HepG2 (cell line): ENCODE measurements around the gene NRN1L. TPM values are rescaled to one million over a fixed set of nuclear protein-coding genes. Genes with fewer than 3 reads are reported as not detected.
A peak's percentile ranks its signal among the peaks of the same experiment; 100 is the strongest.

Experiments used
- ATAC-seq: fragments of 200-7000 bp; cut with Tn5 transposase; 3 replicates; pipeline ENCODE4 v1.9.1; 2020; ENCODE audit warnings: mild to moderate bottlenecking, moderate library complexity
- BruUV-seq: library from RNA; stranded (reverse); fragments of 400-500 nt; replicated peaks from 2 replicates; lab custom pipeline; 2021; lab: Mats Ljungman, UMichigan
- CTCF ChIA-PET: fragments of 300-600 bp; formaldehyde crosslinking; extraction: SDS; loops from one replicate; lab custom pipeline; 2021; ENCODE audit warnings: low total read pairs, inconsistent platforms, low intra/inter-chr PET ratio; lab: Yijun Ruan, JAX
- POLR2A ChIA-PET: fragments of 350-600 bp; sonication (Branson Sonifier 250); formaldehyde crosslinking; loops from one replicate; lab custom pipeline; 2020; ENCODE audit warnings: antibody characterized with exemption, inconsistent platforms; lab: Yijun Ruan, JAX
- DNase-seq: peaks from one replicate; pipeline ENCODE4 v3.0.0-alpha.2; 2015; ENCODE audit warnings: low spot score
- FAIRE-seq: peaks from 3 replicates; lab custom pipeline; 2011; peaks lifted over from hg19 to GRCh38; lab: Jason Lieb, UNC
- H2AFZ ChIP-seq: one replicate; pipeline ENCODE4 v1.6.1; 2011; ENCODE audit warnings: low read length, inconsistent platforms
- H3K27ac ChIP-seq: fragments of 300-600 bp; 3 replicates; pipeline ENCODE4 v1.8.0; 2011; ENCODE audit warnings: mixed run types, mild to moderate bottlenecking, mixed read lengths, low read length, inconsistent platforms; ENCODE audit not compliant: insufficient read depth; ENCODE audit errors: extremely low read length
- H3K27me3 ChIP-seq, 2 experiments: fragments of 200-600 bp in 1 of 2; 2 replicates in 1 of 2; 3 replicates in 1 of 2; pipeline versions ENCODE4 v1.6.0 to v1.8.0; 2011; ENCODE audit warnings: low read length in 2 of 2, mild to moderate bottlenecking in 2 of 2, moderate library complexity in 2 of 2, inconsistent platforms in 1 of 2; ENCODE audit not compliant: insufficient read depth in 2 of 2, control insufficient read depth in 1 of 2
- H3K36me3 ChIP-seq, 2 experiments: fragments of 200-600 bp in 1 of 2; replicated peaks in 1 of 2; 2 replicates in 1 of 2; 3 replicates in 1 of 2; pipeline versions ENCODE4 v1.5.1 to v1.8.0; 2011; ENCODE audit warnings: low read length in 2 of 2, inconsistent platforms in 1 of 2; ENCODE audit not compliant: insufficient read depth in 2 of 2, control insufficient read depth in 1 of 2
- H3K4me1 ChIP-seq: 2 replicates; pipeline ENCODE4 v1.5.1; 2012; ENCODE audit warnings: low read length, inconsistent platforms; ENCODE audit not compliant: insufficient read depth
- H3K4me2 ChIP-seq: 2 replicates; pipeline ENCODE4 v1.6.0; 2011; ENCODE audit warnings: low read depth, low read length, inconsistent platforms
- H3K4me3 ChIP-seq, 3 experiments: fragments of 200-600 bp in 1 of 3; sonication (generic), shearing (Covaris generic) in 1 of 3; replicated peaks in 1 of 3; 2 replicates each; pipeline ENCODE4 v1.5.1; 2011 to 2016; ENCODE audit warnings: low read length in 3 of 3, inconsistent platforms in 2 of 3, low read depth in 2 of 3, mild to moderate bottlenecking in 2 of 3, control low read depth in 1 of 3, mixed read lengths in 1 of 3; ENCODE audit not compliant: insufficient read depth in 1 of 3
- H3K79me2 ChIP-seq: one replicate; pipeline ENCODE4 v1.6.1; 2011; ENCODE audit warnings: low read length, inconsistent platforms; ENCODE audit not compliant: insufficient read depth
- H3K9ac ChIP-seq: 2 replicates; pipeline ENCODE4 v1.6.0; 2011; ENCODE audit warnings: mild to moderate bottlenecking, low read depth, low read length, inconsistent platforms; ENCODE audit not compliant: insufficient read depth
- H3K9me3 ChIP-seq: 2 replicates; pipeline ENCODE4 v1.5.1; 2012; ENCODE audit warnings: mild to moderate bottlenecking, low read length
- H4K20me1 ChIP-seq: 2 replicates; pipeline ENCODE4 v1.6.0; 2011; ENCODE audit warnings: inconsistent platforms, mild to moderate bottlenecking, low read length, moderate library complexity; ENCODE audit not compliant: insufficient read depth
- CAMTA2 ChIP-seq: sonication (generic); formaldehyde crosslinking; IDR thresholded peaks from 2 replicates; pipeline ENCODE4 v1.4.0; 2020; ENCODE audit warnings: mild to moderate bottlenecking, missing genetic modification reagents, borderline replicate concordance
- CBFB ChIP-seq: sonication (generic); formaldehyde crosslinking; IDR thresholded peaks from 2 replicates; pipeline ENCODE4 v1.4.0; 2020; ENCODE audit warnings: missing genetic modification reagents
- FOXO4 ChIP-seq: sonication (generic); formaldehyde crosslinking; conservative IDR thresholded peaks from 2 replicates; pipeline ENCODE4 v1.8.1; 2023; ENCODE audit warnings: missing genetic modification reagents
- HOXA7 ChIP-seq: sonication (generic); formaldehyde crosslinking; IDR thresholded peaks from 2 replicates; pipeline ENCODE4 v1.8.1; 2022; ENCODE audit warnings: mild to moderate bottlenecking, missing genetic modification reagents, moderate library complexity
- HOXD1 ChIP-seq: sonication (generic); formaldehyde crosslinking; IDR thresholded peaks from 2 replicates; pipeline ENCODE4 v1.5.0; 2020; ENCODE audit warnings: missing genetic modification reagents
- POLR2AphosphoS5 ChIP-seq: IDR thresholded peaks from 2 replicates; pipeline ENCODE4 v1.6.1; 2012; ENCODE audit warnings: low read depth, low read length
- PPARG ChIP-seq: conservative IDR thresholded peaks from 2 replicates; pipeline ENCODE4 v1.6.1; 2016; ENCODE audit warnings: missing biosample characterization, missing genetic modification reagents
- SCMH1 ChIP-seq: sonication (generic); formaldehyde crosslinking; IDR thresholded peaks from 2 replicates; pipeline ENCODE4 v1.9.0; 2021; ENCODE audit warnings: missing genetic modification reagents, mild to moderate bottlenecking, borderline replicate concordance
- SP5 ChIP-seq: IDR thresholded peaks from 2 replicates; pipeline ENCODE4 v1.6.1; 2016; ENCODE audit warnings: low read depth, borderline replicate concordance
- ZBTB10 ChIP-seq: sonication (generic); formaldehyde crosslinking; IDR thresholded peaks from 2 replicates; pipeline ENCODE4 v1.4.0; 2020; ENCODE audit warnings: missing genetic modification reagents, borderline replicate concordance
- ZBTB33 ChIP-seq: sonication (generic); formaldehyde crosslinking; IDR thresholded peaks from 2 replicates; pipeline ENCODE4 v1.4.0; 2020; ENCODE audit warnings: missing genetic modification reagents
- ZNF510 ChIP-seq: sonication (generic); formaldehyde crosslinking; IDR thresholded peaks from 2 replicates; pipeline ENCODE4 v1.4.0; 2020; ENCODE audit warnings: low read depth, mild to moderate bottlenecking, missing genetic modification reagents
- WGBS: methylation state at CpG from one replicate; pipeline ENCODE4 v1.1.6; 2017; ENCODE audit warnings: low lambda C conversion rate; 5-methylcytosine and 5-hydroxymethylcytosine counted together
- in situ Hi-C: cut with HindIII; loops from 2 replicates; pipeline ENCODE4 v1.10.0; 2017; ENCODE audit warnings: low pct_unique_long_range_greater_than_20kb; ENCODE audit not compliant: extremely low pct_ligation_motif_present
- intact Hi-C: fragments of 100-400 bp; cut with micrococcal nuclease; formaldehyde crosslinking; loops from one replicate; pipeline ENCODE4 v1.10.0; 2022; ENCODE audit not compliant: unreplicated experiment
- polyA plus RNA-seq, 8 experiments: library from polyadenylated mRNA; depleted of rRNA in 3 of 8; stranded (reverse) in 7 of 8; unstranded in 1 of 8; fragments of >200 nt; fragmentation: Illumina TruSeq in 4 of 8; extraction: Trizol in 4 of 8; gene quantifications; 2 replicates each; pipeline versions ENCODE4 v1.2.1 to v1.2.3, GENCODE V29; 2011 to 2016; ENCODE audit warnings: low read depth in 4 of 8, missing spikeins in 1 of 8, mixed read lengths in 1 of 8; ENCODE audit not compliant: insufficient read depth in 1 of 8
- total RNA-seq, 5 experiments: library from RNA; depleted of rRNA; stranded (reverse); fragments of >200 nt; fragmentation: Illumina TruSeq; extraction: Trizol; gene quantifications; 2 replicates each; pipeline ENCODE4 v1.2.3, GENCODE V29; 2016; ENCODE audit warnings: low read depth in 1 of 5
- TF ChIP-seq, protein P1 (sequence below): sonication (generic); formaldehyde crosslinking; IDR thresholded peaks from 2 replicates; pipeline ENCODE4 v1.4.0; 2020; ENCODE audit warnings: missing genetic modification reagents

NRN1L gene
- total and polyA plus RNA-seq, 2 of the 13 experiments (the other 11 are each of a cell fraction or from before 2014, with no cell fraction given) = 0.53 to 1.2 TPM

- intact Hi-C loops = loop anchor here (1.0 kb wide), 2 partner anchors 8 to 105 kb away; no protein-coding TSS in a partner anchor
- no peak overlapping the region for H2AFZ ChIP-seq
- BruUV-seq = no TSS peak
- TF ChIP-seq ZNF510 (CRISPR knock-in tag) (peak; percentile 55; the same call in 1 of the 2 replicates), PPARG (CRISPR knock-in tag) (no peak; the same call in 1 of the 2 replicates), HOXD1 (peak; percentile 44; the same call in 1 of the 2 replicates), FOXO4 (CRISPR knock-in tag) (no peak), ZBTB33 (CRISPR knock-in tag) (peak; percentile 39), CAMTA2 (0 out of 2 replicates have a peak, but pooled peaks have one; percentile 42), SCMH1 (CRISPR knock-in tag) (no peak), SP5 (CRISPR knock-in tag) (peak; percentile 88; the same call in 1 of the 2 replicates), POLR2AphosphoS5 (peak; percentile 90), ZBTB10 (CRISPR knock-in tag) (peak; percentile 82), HOXA7 (CRISPR knock-in tag) (no peak), CBFB (CRISPR knock-in tag) (peak; percentile 15; the same call in 1 of the 2 replicates)
- TF ChIP-seq, protein P1, sequence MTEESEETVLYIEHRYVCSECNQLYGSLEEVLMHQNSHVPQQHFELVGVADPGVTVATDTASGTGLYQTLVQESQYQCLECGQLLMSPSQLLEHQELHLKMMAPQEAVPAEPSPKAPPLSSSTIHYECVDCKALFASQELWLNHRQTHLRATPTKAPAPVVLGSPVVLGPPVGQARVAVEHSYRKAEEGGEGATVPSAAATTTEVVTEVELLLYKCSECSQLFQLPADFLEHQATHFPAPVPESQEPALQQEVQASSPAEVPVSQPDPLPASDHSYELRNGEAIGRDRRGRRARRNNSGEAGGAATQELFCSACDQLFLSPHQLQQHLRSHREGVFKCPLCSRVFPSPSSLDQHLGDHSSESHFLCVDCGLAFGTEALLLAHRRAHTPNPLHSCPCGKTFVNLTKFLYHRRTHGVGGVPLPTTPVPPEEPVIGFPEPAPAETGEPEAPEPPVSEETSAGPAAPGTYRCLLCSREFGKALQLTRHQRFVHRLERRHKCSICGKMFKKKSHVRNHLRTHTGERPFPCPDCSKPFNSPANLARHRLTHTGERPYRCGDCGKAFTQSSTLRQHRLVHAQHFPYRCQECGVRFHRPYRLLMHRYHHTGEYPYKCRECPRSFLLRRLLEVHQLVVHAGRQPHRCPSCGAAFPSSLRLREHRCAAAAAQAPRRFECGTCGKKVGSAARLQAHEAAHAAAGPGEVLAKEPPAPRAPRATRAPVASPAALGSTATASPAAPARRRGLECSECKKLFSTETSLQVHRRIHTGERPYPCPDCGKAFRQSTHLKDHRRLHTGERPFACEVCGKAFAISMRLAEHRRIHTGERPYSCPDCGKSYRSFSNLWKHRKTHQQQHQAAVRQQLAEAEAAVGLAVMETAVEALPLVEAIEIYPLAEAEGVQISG (CRISPR knock-in tag) = peak; percentile 79
Measured at GRCh38 chr16:67935402-67936123, 50.9 kb downstream of the NRN1L start.

More at GRCh38 chr16:67935402-67936123, 50.9 kb downstream of the NRN1L start:
- peaks cover 24% of the 10 kb centered on the region for H3K79me2 ChIP-seq
- CTCF ChIA-PET = interaction anchor here (2.4 kb wide), 1 partner anchor 119 kb away, joined by 6 read pairs; no protein-coding TSS in a partner anchor
- in situ Hi-C loops = loop anchor here (10.0 kb wide), 1 partner anchor 271 kb away; the partner anchor contains the start of genes ACD, C16orf86, ENKD1 and PARD6A
- ATAC-seq (peak; percentile 85), FAIRE-seq (peak; percentile 88), DNase-seq (peak; percentile 98)
- H3K27me3 ChIP-seq = no peaks in the 10 kb centered on the region; a peak in 1 of 5 replicates
- peaks cover 2 to 3% of the 10 kb centered on the region in 2 experiments; a peak in 1 of 5 replicates for H3K36me3 ChIP-seq
- H3K27ac ChIP-seq = peak overlapping the region; percentile 70
- peaks cover 4% of the 10 kb centered on the region; the same call in 1 of the 2 replicates for H4K20me1 ChIP-seq
- H3K4me2 ChIP-seq = peak overlapping the region; percentile 99
- H3K9ac ChIP-seq = peak overlapping the region; percentile 92
- H3K4me3 ChIP-seq = peak overlapping the region; percentile 86 to 97 (median 97)
- H3K9me3 ChIP-seq = no peaks in the 10 kb centered on the region
- peaks cover 30% of the 10 kb centered on the region for H3K4me1 ChIP-seq
- WGBS = 0% methylated on average over 25 of the region's 55 CpGs
- POLR2A ChIA-PET = interaction anchor here (0.6 to 4.6 kb wide), 39 partner anchors 8 to 455 kb away, joined by 3 to 40 read pairs (median 4); partner anchors contain the start of genes ACD, ATP6V0D1, CTCF and DDX28
